Stimulated activated CD8-positive, alpha-beta memory T cell treated with anti-CD3 and anti-CD28 coated beads, Interleukin-12 subunit alpha, Interleukin-12 subunit beta, amount 100 ng/mL, for 24 hours (primary cell): ENCODE results near the gene SIK2.
"Not testable (repeated sequence)": the region's sequence is repeated elsewhere in the genome, so short reads cannot be mapped to it uniquely, and the experiment has no call there.

Source experiments
- DNase-seq: peaks from one replicate; pipeline ENCODE4 v3.0.0-alpha.2; 2020; ENCODE audit errors: extremely low read depth

Gene SIK2

DNA sequence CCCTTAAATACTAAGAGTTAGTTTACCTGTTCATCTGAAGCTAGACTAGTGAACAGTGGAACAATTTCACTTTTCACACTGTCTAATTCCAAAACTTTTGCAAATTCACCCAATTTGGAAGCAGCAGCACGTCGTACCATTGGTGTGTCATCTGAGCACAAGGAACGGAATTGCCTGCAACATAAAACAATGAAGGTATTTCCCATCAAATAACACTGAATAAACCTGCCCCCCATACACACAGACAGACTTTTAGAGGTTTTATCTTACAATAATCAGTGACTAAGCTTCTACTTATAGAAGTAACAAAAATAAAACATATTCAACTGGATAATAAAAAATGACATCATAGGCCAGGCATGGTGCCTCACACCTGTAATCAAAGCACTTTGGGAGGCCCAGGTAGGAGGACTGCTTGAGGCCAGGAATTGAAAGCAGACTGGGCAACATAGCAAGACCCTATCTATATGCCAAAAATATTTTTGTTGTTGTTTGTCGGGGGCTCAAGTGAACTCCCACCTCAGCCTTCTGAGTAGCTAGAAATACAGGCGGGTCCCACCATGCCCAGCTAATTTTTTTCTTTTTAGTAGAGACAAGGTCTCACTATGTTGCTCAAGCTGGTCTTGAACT lies 157.6 kb downstream of the SIK2 start:
- DNase-seq, result no peak

DNA sequence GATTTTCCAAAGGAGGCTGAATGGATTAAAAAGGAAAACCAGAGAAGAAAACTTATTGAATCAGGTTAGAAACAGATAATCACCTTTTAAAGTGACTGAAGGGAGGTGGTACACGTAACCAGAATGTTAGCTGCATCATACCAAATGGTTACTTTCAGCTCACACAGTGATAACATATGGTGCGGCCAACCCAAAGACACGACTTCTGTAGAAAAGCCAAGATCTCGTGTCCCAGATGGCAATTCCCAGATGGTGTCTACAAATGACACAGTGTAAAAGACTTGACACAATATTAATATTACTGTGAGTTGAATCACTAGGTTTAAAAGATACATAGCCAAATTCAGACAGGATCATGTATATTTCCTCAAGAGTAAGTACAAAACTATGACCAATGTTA lies 158.8 kb downstream of the SIK2 start:
- DNase-seq, result no peak

DNA sequence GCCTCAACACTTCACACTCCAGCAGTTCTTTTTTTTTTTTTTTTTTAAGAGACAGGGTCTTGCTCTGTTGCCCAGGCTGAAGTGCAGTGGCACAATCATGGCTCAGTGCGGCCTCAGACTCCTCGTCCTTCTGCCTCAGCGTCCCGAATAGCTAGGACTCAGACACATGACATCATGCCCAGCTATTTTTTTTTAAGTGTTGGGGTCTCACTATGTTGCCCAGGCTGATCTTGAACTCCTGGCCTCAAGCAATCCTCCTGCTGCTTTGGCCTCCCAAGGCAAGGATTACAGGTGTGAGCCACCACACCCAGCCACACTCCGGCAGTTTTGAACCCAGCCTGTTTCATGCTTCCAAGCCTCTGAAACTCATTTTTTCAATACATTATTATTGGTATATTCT lies 160.3 kb downstream of the SIK2 start:
- DNase-seq, result no peak

DNA sequence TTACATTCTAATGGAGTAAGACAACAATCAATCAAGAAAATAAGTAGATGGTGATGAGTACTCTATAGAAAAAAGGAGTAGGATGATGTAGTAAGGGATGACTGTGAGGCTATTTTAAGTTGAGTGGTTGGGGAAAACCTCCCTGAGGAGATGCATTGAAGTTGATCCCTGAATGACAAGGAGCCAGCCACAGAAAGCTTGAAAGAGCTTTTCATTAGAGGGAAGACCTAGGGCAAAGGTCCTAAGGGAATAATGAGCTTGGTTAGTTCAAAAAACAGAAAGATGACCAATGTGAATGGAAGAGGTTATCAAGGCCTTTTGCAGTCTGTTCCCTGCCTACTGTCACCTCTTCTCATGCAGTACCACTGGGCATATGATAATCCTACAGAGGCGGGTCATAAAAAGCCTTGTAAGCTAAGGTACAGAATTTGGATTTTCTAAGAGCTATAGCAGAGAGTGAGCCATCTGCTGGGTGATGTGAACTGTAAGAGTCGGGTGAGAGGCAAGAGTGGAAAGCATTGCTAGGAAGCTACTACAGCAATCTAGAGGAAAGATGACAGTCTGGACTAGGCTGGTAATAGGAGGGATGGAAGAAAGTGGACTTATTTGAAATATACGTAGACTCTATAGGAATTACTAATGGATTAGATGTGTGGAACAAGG lies 160.9 kb downstream of the SIK2 start:
- no peak for DNase-seq

DNA sequence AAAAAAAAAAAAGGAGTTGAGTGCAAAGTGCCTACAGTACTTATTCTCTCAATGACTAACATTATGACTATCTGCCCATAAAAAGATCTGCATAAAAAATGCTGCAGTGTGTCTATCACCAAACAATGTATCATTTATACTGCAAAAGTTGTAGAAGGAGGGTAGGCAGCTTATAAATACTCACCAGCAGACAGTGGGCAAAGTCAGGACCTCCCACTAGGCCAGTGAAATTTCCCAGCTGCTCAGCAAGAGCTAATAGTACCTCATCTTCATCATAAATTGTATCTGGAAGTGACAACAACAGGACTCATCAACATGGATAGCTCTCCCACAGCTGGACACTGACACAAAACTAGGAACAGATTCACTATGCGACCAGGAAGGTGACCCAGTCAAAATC lies 162.4 kb downstream of the SIK2 start:
- no peak for DNase-seq

DNA sequence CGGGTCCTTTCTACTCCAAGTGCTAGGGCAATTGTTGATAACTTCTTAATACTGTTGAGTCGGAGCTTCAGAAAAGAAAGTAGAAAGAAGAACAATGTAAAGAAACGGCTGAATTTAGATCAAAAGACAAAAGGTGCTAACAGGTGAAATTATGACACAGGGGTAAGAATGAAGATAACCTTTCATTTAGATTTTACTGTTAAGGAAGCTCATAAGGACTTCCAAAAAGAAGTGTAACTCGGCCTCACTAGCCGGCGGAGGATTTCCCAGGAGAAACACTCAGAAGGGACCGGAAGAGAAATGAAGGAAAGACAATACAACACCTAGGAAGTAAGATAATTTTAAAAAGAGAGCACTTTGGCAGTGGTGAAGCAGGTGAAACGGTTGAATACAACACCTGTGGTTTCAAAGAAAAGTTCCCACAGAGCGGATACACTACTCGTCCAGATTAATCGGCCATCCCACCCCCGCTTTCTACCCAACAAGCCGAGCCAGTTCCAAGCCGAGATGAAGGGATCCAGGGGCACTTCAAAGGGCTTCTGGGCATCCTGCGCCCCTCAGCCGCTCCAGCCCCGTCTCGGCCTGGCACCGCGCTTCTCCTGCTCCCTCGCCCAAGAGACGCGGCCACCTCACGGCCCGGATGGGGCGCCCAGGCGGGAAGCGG lies 163.2 kb downstream of the SIK2 start:
- no peak for DNase-seq

DNA sequence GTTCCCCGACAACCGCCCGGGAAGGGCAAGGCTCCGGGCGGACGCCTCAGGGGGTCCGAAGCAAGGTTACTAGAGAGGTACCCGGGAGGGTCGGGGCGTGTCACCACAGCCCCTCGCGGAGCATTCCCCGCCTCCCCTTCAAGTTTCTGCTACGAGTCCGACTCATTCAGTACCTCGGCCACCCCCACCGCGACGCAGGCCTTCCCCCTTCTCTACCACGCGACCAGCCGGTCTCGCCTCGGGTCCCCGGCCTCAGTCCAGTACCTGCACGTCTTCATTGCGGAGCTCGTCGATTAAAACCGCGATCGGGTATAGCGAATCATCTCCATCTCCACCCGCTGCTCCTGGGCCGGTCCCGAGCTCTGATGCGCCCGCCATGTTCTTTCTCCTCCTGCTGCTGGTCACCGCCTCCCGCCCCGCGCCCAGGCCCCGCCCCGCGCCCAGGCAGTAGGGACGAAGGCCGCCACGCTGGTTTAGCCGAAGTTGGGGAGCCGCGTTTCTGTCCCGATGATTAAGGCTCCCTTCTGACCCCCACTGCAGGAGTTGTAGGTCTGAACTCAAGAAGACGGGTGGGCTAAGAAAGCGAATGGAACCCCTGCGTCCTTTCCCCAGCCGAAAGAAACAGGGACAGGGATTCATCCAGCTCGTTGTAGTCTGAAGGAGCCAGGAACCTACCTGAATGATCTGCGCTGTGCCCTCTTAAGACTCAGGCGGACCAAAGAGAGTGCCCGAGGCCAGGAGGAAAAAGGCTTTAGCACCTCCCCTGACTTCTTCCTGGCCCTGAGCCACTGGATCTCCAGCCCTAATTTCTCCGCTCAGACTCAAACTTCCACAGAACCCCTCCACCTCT lies 164.0 kb downstream of the SIK2 start, which contains the start of gene PPP2R1B:
Gene PPP2R1B, minus strand, starts transcription at position 406 of the 850 bp plus-strand sequence. Its CDS starts 28 bp downstream, at position 378.
- DNase-seq, result peak; percentile 42

DNA sequence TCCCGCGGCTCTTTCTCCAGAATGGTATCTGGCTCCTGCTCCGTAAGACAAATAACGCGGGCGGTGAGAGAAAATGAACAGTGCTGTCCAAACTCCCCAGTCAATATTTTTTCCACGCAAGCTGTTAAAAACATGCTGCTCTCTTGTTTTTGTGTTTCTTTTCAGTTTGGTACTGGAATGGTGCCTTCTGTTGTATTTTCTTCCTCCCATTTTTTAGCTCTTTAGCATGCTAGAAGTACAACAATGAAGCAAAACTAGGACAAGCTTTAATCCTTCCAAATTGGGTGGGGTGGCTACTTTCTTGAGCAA lies 164.5 kb downstream of the SIK2 start:
- no peak for DNase-seq

DNA sequence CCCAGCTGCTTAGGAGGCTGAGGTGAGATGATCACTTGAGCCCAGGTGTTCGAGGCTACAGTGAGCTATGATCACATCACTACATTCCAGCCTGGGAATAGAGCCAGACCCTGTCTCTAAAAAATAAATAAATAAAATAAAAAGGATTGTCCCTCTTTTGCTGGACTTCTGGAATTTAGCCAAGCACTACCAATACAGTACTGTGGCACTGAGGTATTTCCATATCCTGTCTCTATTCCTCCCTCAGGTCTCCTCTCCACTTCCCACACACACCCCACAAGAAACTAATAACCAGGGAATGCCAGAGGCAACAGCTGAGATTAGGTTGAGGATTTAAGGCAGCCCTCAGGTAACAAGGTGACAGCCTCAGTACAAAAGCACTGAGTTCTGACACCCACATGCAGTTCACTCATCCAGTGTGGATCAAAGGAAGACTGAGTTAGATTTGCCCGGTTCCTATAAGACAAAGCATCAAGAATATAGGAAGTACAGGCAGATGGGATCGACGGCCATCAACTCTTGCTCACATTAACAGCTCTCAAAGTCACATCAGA lies 168.4 kb downstream of the SIK2 start:
- no peak for DNase-seq

DNA sequence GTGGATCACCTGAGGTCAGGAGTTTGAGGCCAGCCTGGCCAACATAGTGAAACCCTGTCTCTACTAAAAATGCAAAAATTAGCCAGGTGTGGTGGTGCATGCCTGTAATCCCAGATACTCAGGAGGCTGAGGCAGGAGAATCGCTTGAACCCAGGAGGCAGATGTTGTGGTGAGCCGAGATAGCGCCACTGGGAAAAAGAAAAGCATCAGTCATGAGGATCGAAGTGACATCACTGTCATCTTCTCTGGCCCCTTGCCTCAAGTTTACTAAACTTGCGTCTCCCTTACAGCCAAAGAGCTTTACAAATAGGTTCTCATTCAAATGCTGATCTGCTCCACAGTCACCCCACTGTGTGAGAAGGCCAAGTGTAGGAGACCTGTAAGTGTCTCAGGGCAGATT lies 169.0 kb downstream of the SIK2 start:
- not testable (repeated sequence) for DNase-seq

DNA sequence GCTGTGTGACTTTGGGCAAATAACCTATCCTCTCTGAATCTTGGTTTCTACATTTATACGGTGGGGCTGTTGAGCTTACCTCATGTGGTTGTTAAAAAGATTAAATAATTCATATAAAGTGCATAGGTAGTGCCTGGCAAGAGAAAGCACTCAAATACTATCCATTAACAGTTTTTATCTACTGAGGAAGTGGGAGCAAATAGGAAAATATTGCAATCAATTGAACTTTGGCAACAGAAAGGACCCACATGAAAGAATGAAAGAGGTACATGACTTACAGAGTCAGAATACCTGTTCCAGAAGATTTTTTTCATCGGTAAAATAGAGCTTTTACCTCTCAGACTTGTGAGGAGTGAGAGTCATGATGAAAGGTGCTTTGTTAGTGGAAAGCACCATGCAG lies 170.3 kb downstream of the SIK2 start:
- no peak for DNase-seq

DNA sequence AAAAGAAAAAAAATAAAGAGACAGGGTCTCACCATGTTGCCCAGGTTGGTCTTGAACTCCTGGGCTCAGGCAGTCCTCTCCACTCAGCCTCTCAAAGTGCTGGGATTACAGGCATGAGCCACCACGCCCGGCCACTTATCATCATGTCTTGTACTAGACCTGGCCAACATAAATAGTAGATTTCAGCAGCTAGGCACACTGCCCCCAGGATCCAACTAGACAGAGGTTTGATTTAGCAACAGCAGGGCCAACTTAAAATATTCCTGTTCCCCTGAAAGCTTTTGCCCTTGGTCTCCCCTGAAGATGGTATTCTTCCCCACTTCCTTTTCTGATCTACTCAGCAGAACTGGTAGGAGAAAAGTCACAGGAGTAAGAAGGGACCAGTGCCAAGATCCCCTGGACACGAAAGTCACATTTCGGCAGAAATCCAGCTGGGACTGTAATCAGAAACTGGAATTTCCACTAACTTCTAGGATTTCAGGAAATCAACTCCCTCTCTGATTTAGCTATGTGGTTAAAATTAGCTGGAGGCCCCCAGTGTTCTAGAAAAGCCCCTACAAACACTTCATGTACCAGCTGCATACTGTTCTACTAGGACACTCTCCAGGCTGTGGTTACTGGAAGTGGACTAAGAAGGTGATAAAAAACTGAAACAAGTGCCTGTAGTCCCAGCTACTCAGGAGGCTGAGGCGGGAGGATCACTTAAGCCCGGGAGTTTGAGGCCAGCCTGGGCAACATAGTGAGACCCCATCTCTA lies 172.9 kb downstream of the SIK2 start:
- DNase-seq, result no peak

DNA sequence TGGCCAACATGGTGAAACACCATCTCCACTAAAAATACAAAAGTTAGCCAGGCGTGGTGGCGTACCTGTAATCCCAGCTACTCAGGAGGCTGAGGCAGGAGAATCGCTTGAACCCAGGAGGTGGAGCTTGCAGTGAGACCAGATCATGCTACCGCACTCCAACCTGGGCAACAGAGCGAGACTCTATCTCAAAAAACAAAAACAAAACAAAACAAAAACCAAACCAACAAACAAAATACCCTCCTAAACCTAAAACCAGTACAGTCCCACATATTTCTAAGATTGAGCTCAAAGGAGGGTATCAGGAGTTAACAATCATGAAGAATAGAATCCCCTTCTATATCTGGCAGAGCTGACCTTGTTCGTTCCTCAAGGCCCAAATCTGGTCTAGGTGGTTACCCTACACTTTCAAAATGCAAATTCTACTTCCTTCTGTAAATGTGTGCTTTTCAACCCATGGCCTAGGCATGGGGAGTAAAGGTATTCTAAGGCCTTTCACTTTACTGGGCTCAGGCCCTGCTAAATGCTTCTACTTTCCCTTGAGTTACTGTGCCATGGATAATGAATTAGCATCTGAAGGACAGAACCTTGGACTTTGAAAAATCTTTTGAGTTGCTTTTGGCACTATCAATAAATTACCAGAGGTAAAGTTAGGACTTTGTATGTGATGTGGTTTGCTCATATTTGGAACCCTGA lies 174.3 kb downstream of the SIK2 start:
- DNase-seq, result no peak

DNA sequence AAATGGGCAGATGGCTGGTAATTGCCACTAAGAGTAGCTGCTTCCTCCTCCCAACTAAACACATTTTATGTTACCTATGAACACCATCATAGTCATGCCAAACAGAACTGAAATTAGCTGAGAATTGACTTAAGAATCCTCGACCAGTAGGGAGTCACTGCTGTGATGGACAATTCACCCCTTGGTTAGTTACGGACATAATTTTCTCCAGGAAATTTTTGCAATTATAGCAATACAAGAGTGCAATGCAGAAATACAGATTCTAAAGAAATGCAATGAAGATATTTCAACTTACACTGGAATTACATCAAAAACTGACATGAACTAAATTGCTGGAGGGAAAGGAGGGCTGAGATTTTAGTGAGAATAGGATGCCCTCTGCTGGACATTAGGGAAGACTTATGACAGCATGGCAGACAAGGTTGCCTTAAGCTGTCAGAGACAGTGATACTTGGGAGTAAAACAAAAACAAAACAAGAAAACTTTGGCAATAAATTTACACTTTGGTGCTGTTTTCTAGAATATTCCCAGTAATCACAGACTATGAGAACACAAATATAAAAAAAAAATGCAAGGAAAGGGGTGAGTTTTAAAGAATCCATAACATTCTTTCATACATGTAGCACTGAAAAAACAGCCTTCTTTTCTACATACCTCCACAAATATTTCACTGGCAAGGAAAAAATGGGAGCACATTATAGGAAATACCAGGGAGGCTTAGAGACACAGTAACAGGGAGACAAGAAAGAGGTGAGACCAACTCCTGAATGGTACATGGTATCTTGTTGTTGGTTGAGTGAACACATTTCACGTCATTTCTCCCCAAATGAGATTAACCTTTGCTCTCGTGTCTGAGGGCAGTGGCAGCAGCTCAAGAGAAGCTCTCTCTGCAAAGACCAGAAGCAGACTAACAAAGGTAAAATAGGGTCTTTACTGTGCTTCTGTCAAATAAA lies 175.1 kb downstream of the SIK2 start:
- DNase-seq, result no peak

DNA sequence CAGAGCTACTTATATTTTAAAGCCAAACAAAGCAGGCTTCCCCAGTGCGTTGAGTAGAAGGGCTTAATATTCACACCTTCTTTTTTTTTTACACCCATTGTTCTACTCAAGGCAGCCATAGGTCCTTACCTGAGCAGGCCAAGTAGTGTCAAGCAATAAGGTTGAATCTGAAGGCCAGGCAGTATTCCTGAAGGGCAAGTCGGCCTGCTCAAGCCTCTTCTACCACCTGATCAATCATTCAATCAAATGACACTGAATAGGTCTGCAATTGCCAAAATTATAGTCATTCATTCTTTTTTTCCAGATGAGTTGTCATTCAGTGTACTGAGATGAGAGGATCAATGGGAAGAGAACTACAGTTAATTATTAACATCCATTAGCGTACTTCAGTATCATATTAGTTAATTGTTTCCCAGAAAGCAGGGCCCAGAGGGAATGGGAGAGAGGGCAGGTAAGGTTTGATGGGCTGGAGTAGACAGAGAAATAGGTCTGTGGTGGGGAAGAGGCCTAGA lies 175.9 kb downstream of the SIK2 start:
- no peak for DNase-seq

DNA sequence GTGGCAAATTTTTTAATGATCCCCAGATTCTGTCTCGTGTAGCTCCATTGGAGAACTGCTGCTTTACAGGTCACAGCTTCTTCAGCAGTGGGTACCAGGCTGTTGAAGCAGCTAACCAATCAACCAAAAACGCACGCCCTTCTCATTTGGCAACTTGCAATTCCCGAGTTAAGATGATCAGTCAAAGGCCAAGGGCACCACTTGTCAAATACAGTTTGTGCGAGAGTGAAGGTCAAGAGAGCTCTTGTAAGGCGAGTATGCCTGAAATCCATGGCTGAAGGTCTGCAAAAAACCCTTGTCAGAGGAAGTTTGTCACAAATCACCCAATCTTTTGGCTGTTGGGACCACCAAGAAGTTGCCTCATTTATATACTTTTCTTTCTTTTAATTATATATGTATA lies 176.9 kb downstream of the SIK2 start:
- no peak for DNase-seq
